HG02571 (cell line): ENCODE data around the gene FKBP8.

Experiments
- ATAC-seq: cut with Tn5 transposase; IDR thresholded peaks from one replicate; pipeline ENCODE4 v1.9.1; 2021; ENCODE audit warnings: mild to moderate bottlenecking, moderate library complexity; ENCODE audit not compliant: unreplicated experiment

The FKBP8 gene

DNA sequence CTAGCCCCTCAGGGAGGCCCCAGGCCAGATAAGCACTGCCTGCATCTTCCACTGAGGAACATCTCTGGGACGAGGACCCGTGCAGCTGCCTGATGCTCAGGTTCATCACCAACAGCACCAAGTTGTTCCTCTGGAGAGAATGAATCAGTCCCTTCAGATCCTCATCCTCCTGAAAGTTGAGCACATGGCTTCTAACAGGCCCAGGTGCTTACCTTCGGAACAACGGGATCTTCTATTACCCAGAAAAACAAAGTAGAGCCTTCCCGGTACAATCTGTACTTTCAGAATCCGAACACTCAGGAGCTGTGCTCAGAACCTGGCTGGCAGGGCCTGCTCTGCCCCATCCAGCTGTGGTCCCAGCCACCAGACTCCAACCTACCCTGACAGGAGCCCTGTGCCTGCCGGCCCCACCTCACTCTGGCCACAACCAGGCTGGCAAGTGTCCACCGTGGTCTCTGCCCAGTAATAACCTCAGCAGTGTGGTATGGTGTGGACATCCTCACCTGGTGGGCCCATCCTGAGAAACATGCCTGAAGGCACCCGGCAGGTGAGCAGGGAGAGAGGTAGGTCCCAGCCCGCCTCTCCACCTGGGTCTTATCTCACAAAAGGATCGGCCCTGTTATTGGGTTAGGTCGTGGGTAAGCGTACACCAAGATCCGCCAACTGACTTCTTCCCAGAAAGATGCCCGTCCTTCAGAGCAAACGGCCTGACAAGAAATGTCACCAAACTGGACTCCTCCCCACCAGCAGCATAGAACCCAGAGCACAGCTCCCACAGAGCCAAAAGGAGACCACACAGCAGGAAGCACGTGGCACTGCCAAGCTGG, 55.6 kb downstream of the FKBP8 start:
- no peak for ATAC-seq

DNA sequence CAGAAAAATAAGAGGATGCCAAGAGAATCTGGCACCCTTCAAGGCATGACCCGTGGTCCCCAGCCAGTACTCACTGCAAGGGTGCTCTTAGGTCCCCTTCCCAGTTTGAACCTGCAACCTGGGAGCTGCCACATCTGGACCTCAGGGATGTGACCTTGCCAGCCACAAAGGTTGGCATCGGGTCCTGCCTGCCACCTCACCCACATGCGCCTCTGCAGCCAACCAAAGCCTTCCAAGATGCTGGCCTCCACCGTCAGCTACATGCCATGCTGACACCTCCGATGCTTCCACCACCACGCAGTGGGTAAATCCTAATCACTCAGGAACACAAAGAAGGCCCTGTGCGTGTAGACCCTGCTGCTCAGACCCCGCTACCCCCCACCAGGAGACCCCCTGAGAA, 56.6 kb downstream of the FKBP8 start:
- ATAC-seq = no peak

DNA sequence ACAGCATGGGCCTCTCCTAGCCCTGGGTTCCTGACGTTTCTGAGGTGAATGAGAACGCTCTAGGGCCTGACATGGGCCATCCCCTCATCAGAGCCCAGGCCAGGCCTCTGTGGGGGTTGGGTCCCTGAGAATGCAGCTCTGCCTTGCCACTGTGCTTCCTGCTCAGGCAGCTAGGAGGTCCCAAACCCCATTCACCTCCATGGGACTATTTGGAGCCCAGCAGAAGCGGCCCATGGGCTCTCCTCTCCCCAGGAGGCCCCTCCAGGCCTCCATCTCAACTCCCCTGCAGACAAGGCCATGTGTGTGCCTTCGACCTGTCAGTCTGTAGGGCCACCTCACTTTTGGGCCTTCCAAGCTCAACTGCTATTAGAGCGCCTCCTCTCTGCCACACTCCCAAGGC, 58.4 kb downstream of the FKBP8 start:
- ATAC-seq = no peak

DNA sequence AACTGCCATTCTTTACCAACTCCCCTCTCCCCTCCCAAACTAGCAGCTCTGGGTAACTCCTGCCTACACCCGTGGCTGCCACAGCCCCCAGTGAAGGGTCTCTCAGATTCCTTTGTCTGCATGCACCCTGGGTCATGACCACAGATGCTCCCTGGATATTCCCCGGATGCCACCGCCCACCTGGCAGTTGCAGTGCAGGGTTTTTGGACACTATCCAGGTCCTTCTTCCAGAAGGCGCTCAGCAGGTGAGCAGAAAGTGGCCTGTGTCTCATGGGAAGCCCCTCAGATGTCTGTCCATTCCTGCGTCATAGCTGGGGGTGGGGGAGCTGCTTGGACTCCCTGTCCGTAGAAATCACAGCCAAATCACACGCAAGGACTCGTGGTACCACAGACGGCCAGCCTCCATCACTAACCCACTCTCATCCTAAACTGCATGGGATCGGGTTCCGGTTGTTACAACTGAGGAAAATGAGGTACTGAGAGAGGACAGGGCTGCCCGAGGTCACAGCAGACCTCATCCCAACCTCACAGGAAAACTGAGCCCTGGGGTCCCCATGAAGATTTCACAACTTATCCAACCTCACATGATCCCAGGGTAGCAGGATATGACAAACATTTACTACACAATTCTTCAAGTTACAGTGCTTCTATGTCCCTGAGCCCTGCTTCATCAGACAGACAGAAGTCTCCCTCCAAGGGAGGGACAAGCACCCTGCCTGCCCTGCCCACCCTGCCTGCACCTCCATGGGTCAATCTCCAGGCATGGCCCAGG, 60.1 kb downstream of the FKBP8 start:
- no peak for ATAC-seq
